GM13976 (cell line): Measurements from ENCODE around the gene IDH2.
"Not testable (repeated sequence)": the region's sequence is repeated elsewhere in the genome, so short reads cannot be mapped to it uniquely, and the experiment has no call there.

ENCODE experiments used
- DNase-seq: peaks from one replicate; pipeline ENCODE4 v3.0.0; 2012; ENCODE audit warnings: low spot score
- CTCF ChIP-seq: IDR thresholded peaks from 2 replicates; pipeline ENCODE4 v1.5.1; 2012; ENCODE audit warnings: borderline replicate concordance, mild to moderate bottlenecking; ENCODE audit not compliant: insufficient read depth; ENCODE audit errors: extremely low read depth, missing control alignments, control extremely low read depth
- in situ Hi-C: fragments of 300-500 bp; cut with MboI; formaldehyde crosslinking; loops from one replicate; pipeline ENCODE4 v1.12.0; 2022; ENCODE audit warnings: low sequenced_read_pairs, mixed read lengths, inconsistent platforms; ENCODE audit not compliant: unreplicated experiment

Gene IDH2

GRCh38 chr15:90076716-90077115 is 25.6 kb downstream of the IDH2 start:
- no peak for DNase-seq
- no peak for TF ChIP-seq CTCF
- in situ Hi-C loops = loop anchor here (10.0 kb wide), 1 partner anchor 322 kb away; the partner anchor contains the start of gene MESP1

GRCh38 chr15:90075420-90076289 is 26.6 kb downstream of the IDH2 start:
- TF ChIP-seq CTCF = no peak
- in situ Hi-C loops = loop anchor here (10.0 kb wide), 1 partner anchor 321 kb away; the partner anchor contains the start of gene MESP1
- DNase-seq = no peak

- DNase-seq = no peak
- no peak for TF ChIP-seq CTCF
- in situ Hi-C loops = loop anchor here (5.0 to 10.0 kb wide), 2 partner anchors 178 to 320 kb away; partner anchors contain the start of gene MESP1
These were observed 27.4 kb downstream of the IDH2 start for GRCh38 chr15:90074916-90075315.

- no peak for TF ChIP-seq CTCF
- in situ Hi-C loops = loop anchor here (5.0 to 10.0 kb wide), 2 partner anchors 177 to 319 kb away; partner anchors contain the start of gene MESP1
- DNase-seq = no peak
These were observed 28.2 kb downstream of the IDH2 start for GRCh38 chr15:90074023-90074422.

- no peak for TF ChIP-seq CTCF
These were observed 29.2 kb downstream of the IDH2 start for GRCh38 chr15:90072978-90073640.

GRCh38 chr15:90071220-90071807 is 31.0 kb downstream of the IDH2 start:
- peak; percentile 82 for DNase-seq
- peak; percentile 63 for TF ChIP-seq CTCF
- in situ Hi-C loops = loop anchor here (5.0 to 10.0 kb wide), 2 partner anchors 174 to 317 kb away; partner anchors contain the start of gene MESP1

More at GRCh38 chr15:90072978-90073640, 29.2 kb downstream of the IDH2 start:
- DNase-seq = no peak
- in situ Hi-C loops = loop anchor here (5.0 to 10.0 kb wide), 2 partner anchors 176 to 318 kb away; partner anchors contain the start of gene MESP1

GRCh38 chr15:90070623-90071022 is 31.6 kb downstream of the IDH2 start:
- DNase-seq = not testable (repeated sequence)
- in situ Hi-C loops = loop anchor here (5.0 to 10.0 kb wide), 2 partner anchors 173 to 316 kb away; partner anchors contain the start of gene MESP1
